ENCODE data around the gene E2F4. TPM values are rescaled to one million over a fixed set of nuclear protein-coding genes. Genes with fewer than 3 reads are reported as not detected.
A peak's percentile ranks its signal among the peaks of the same experiment; 100 is the strongest.

The E2F4 gene
- polyA plus RNA-seq, 3 donors = 25.5 to 72.6 (median 52.0) TPM

DNA sequence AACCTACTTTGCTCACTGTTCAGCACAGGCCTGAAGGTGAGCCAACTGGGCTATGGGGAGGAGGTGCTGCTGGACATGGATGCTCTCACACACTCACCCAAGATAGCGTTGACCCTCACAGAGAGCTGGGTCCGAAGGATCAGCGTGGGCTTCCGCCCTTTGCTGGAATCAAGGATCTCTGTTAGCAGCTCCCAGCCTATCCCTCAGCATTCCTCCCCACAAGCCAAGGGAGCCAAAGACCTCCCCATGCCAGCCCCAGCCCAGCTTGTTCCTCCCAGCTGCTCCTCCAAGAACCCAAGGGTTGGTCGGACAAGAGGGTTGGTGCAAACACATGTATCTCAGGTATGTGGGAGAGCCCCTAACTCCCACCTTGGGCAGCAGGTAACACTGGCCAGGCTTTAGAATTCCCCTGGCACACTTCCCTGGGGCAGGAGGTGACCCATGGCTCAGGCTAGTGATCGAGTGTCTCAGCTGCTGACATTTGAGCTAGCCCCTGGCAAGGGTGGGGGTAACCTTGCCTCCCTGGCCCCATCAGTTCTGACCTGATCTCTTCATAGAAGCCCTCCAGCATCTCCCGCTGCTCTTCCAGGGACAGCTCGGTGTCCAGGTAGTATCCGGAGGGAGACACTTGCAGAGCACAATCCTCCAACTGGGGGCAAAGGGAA lies 47.0 kb downstream of the E2F4 start:
- 89 to 95% (median 89%) methylated on average over 9 of the region's 9 CpGs for WGBS, 3 donors
- no peak overlapping the region for H3K27ac ChIP-seq (ENCODE audit: low read depth, low read length)

DNA sequence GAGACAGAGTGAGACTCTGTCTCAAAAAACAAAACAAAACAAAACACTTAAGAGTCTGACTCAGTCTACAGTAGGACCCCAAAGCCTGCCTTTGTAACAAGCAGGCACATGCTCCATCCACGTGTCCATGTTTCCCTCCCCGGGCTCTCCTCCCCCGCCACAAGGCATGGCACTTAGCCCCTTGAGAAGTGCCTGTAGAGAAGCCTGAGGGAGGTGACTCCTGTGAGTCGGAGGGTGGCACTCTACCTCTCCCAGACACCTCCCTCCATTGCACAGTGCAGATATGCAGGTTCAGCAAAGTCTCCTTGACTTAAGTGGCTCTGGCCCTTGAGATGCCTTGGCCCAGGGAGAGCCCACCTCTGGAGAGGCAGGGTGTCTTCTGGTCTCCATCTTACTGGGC lies 48.6 kb downstream of the E2F4 start:
- no peak overlapping the region for H3K27ac ChIP-seq (ENCODE audit: low read depth, low read length)
- 73 to 82% (median 75%) methylated on average over 4 of the region's 4 CpGs for WGBS, 3 donors

DNA sequence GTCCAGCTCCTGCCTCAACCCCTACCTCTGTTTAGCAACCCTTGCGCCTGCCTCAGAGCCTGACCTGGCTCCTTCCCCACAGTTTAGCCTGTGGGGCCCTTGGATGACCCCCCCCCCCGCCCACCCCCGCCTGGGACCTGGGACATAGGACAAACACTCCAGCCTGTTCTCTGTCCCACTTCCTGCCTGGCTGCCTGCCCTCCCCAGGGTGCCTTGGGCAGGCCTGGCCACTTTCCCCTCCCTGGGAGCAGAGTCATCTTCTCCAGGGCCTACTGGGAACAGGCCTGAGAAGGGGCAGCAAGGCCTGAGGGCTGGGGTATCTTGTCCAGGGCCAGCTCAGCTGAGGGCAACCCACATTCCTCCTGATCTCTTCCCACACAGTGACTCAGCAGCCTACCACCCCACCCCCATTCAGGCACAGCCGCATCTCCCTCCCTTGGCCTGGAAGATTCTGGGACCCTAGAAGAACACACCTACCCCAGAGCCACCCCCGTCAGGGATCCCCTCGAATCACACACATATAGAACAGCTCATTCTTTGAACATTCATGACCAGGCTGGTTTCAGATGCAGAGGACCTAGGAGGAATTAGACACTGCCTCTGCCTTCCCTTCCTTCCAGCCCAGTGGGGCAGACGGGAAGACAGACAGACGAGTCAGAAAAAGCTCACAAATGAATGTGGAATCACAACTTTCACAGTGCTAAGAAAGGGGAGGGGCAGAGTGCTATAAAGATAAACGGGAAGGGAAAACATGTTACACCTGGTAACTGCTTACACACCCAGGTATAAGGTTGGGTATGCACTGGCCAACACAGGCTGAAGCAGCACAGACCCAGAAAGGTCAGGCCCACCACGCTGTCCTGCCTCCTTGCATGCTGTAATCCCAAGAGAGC lies 49.3 kb downstream of the E2F4 start:
- WGBS, 3 donors = 46 to 59% (median 57%) methylated on average over 10 of the region's 10 CpGs

DNA sequence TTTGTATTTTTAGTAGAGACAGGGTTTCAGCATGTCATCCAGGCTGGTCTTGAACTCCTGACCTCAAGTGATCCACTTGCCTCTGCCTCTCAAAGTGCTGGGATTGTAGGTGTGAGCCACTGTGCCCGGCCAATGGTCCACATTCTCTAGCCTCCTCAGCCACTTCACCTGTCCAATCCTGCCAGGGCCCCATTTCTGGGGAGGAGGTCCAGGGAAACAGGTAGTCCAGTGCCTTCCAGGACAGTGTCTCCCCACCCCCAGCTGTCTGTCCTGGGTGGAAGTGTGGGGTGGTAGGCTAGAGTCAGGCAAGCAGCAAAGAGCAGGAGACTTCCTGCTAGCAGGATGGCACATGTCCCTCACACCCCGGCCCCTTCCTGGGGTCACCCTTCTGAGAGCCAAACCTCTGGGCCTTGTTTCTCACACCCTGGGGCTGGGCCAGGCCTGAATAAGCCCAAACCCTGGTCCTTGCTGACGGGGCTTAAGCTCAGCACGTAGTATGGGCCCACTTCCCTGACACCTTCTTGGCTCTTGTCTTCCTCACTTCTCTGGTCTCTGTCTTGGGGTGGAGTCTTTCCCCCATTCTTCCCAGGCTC lies 50.3 kb downstream of the E2F4 start:
- H3K27ac ChIP-seq (ENCODE audit: low read depth, low read length) = no peak overlapping the region
- 80 to 87% (median 87%) methylated on average over 4 of the region's 4 CpGs for WGBS, 3 donors

More for the DNA sequence above, 49.3 kb downstream of the E2F4 start:
- no peak overlapping the region for H3K27ac ChIP-seq (ENCODE audit: low read depth, low read length)

DNA sequence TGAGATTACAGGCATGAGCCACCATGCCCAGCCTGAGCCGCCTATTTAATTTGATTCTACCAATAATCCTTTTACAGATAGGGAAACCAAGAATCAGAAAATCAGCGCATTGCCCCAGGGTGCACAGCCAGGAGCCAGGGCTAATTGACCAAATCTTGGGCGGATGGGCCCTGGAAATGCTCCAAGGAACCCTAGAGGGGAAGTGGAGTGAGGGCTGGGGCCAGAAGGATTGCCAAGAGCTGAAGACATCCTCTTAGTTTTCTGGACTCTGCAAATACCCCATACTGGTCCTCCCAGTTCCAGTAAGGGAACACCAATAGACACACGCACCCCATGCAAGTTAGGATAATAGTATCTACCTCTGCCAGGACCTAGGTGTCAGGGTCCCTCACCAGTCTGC lies 51.5 kb downstream of the E2F4 start:
- peak overlapping the region; percentile 67 for H3K27ac ChIP-seq (ENCODE audit: low read depth, low read length)
- WGBS, 3 donors = 57 to 82% (median 59%) methylated on average over 4 of the region's 4 CpGs

DNA sequence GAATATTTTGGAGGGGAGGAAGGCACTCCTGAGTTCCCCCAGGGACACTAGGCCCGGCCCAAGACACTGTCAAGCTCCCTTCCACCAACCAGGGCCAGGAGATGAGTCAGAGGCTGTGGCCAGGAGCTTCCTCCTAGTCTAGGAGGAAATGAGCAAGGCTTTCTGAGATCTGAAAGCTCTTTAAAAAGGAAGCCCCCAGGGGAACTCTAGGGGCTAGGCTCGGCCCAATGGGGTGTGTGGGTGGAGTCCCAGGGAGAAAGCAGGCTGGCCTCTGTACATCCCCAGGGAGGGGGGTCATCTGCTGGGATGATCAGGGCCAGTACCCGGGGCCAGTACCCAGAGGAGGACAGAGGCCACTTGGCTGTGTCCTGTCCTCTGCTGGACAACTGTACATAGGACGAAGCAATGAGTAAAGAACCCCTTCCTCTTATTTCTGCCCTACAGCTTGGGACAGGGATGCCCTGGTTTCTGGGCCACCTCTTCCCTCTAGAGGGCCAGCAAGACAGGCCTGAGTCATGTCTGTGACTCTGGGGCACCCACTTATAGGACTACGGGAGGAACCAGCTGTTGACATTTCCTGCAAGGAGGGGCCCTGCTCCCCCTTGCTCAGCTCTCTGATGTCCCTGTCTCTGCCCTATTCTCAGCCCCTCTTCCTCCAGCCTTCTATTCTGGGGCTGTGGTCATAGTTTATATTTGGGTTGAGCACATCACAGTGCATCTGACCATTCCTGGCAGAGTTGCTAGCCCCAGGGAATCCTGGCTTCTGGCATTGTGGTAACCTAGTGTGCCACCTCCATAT lies 52.6 kb downstream of the E2F4 start:
- 11 to 59% (median 12%) methylated on average over 5 of the region's 5 CpGs for WGBS, 3 donors
- H3K27ac ChIP-seq (ENCODE audit: low read depth, low read length) = peak overlapping the region; percentile 67

DNA sequence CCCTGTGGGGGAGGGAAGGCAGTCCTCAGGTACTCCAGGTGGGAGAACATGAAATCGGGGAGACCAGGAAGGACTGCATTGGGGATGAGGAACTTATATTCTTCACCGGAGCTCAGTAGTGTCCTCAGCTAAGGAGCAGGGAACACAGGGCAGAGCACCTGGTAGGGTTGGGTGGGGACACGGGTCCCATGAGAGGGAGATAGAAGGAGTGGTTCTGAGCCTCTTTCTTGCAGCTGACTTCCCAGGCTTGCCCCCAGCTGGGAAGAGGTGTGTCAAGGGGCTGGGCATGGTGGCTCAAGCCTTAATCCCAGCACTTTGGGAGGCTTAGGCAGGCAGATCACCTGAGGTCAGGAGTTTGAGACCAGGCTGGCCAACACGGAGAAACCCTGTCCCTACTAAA lies 53.2 kb downstream of the E2F4 start:
- H3K27ac ChIP-seq (ENCODE audit: low read depth, low read length) = peak overlapping the region; percentile 61
- 53 to 78% (median 57%) methylated on average over 4 of the region's 4 CpGs for WGBS, 3 donors

DNA sequence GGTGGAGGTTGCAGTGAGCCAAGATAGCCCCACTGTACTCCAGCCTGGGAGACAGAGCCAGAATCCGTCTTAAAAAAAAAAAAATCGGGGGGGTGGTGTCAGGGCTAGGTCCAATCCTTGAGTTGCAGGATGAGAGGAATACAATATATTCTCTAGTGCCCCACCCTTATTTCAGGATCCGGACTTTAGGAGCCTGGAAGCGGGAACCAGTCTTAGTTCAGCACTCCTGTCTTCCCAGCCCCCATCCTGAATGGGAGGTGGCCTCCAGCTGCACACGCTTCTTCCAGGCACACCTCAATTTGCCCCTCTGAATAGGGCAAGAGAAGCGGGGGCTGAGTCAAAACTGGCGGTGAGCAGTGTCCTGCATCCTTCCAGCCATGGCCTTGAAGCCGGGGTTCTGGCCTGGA lies 53.7 kb downstream of the E2F4 start:
- no peak overlapping the region for H3K27ac ChIP-seq (ENCODE audit: low read depth, low read length)
- WGBS, 3 donors = 13 to 14% (median 14%) methylated on average over 8 of the region's 8 CpGs

DNA sequence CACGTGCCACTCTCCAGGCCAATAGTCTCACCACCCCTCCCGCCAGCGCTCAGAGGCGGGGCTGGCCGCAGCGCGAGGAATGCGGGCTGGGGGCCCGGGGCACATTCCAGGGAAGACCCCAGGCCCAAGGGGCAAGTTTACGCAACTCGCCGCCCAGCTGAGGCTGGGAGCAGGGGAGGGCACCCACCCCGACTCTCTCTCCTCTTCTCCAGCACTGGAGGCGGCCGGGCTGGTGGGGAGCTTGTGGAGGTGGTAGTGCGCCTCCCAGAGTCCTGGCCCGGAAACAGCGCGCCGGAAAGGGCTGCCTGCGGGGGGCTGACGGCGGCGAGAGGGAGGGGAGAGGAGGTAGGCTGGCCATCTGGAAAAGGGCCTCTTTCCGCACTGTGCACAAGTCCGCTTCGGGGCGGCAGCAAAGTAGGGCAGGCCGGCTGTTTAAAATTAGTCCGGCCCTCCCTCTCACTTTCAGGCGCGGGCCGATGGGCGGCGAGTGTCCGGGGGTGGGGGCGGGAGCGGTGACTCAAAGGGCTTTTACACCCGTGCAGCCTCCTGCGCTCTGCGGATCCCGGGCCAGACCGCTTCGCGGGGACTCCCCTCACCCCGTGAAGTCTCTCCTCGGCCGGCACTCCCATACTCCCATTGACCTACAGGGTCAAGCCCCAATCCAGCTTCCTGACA lies 54.3 kb downstream of the E2F4 start:
- H3K27ac ChIP-seq (ENCODE audit: low read depth, low read length) = no peak overlapping the region
- WGBS, 3 donors = 0 to 2% (median 1%) methylated on average over 42 to 48 of the region's 48 CpGs

DNA sequence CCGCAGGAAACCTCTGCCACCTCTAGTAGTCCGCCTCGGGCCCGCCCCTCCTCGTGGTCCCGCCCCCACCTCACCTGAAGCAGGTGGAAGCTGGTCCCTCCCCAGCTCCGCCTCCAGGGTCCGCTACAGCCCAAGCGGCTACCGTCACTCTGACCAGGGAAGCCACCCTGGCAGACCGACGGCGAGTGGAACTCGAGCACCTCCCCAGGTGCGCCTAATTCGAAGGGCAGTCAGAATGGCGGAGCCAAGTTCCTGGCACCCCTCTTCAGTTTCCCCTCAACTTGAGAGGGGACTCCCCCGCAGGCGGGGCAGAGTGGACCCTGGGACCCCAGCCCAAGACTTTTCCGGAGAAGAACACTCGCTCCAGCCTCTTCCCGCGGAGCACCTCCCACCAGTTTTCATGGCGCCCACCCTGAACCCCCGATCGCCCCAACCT lies 54.8 kb downstream of the E2F4 start:
- H3K27ac ChIP-seq (ENCODE audit: low read depth, low read length) = no peak overlapping the region
- WGBS, 3 donors = 0 to 1% (median 1%) methylated on average over 25 to 26 of the region's 26 CpGs

DNA sequence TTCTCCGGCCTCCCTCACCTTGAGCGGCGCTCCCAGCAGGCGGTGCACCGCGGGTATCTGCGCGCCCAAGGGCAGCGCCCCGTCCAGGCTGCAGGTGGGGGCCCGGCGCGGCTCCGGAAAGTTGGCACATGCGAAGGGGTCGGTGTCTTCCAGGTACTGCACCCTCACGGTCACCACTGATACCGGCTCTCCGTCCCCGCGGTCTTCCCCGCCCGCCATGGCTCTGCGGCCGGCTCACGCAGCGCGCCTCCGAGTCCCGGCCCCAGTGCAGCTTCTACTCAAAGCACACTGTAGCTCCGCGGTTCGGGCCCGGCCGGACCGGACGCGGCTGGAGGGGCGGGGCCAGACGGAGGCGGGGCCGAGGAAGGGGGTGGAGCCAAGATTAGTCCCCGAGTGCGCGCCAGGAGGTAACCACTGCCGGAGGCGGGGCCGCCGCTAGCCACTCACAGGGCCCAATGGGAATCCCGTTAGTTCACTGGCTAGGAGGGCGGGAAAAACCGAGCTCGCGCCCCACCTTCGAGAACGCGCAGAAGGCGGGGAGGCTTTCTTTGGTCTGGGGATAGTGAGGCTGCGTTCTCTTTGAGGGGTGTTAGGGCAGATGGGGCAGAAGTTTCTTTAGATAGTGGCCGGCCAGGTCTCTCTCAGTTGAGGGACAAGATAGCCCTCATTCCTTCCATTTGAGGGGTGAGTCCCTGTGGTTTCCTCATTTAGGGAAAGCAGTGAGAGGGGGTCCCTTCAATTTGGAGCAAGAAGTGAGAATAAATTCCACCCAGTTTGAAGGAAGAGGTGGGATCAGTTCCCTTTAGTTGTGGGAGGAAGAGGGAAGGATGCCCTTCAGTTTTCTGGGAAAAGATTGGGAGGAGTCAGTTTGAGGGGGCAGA lies 55.5 kb downstream of the E2F4 start, which contains the start of gene FHOD1:
FHOD1 (minus strand) TSS at position 290 of the 881 bp plus-strand sequence; CDS start at position 219, 71 bp downstream.
- WGBS, 3 donors = 0% methylated on average over 56 to 60 of the region's 60 CpGs

DNA sequence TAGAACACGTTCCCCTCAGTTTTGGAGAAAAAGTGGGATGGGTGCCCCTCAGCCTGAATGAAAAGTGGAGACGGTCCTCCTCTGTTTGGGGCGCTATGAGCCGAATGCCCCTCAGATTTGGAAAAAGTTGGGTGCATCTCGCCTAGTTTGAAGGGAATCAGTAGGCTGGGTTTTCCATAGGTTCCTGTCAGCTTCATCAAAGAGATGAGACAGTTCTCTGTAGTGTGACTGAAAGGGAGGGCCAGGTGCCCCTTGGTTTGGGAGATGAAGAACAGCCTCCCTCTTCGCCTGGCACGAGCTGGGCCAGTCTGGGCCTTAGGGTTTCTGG lies 56.1 kb downstream of the E2F4 start:
- 5 to 10% (median 6%) methylated on average over 7 of the region's 7 CpGs for WGBS, 3 donors
- no peak overlapping the region for H3K27ac ChIP-seq (ENCODE audit: low read depth, low read length)

More for the DNA sequence above, 55.5 kb downstream of the E2F4 start, which contains the start of gene FHOD1:
- H3K27ac ChIP-seq (ENCODE audit: low read depth, low read length) = no peak within 1 kb of the TSS

Other genes starting within 250 kb of the E2F4 start
- 1 to 10 TPM in 2 of 3 donors, under 1 TPM in 1; 0.22 to 2.2 (median 1.1) TPM for gene CES3, start 230.9 kb upstream of the E2F4 start, polyA plus RNA-seq
- 10 to 100 TPM in 2 of 3 donors, 1 to 10 TPM in 1; 9.8 to 14.5 (median 11.2) TPM for gene CES4A, start 203.6 kb upstream of the E2F4 start, polyA plus RNA-seq
- 10 to 100 TPM in 2 of 3 donors, 1 to 10 TPM in 1; 9.1 to 33.0 (median 17.5) TPM for gene CBFB, start 163.0 kb upstream of the E2F4 start, polyA plus RNA-seq
- gene PHAF1, start 82.2 kb upstream of the E2F4 start, polyA plus RNA-seq = 1 to 10 TPM; 4.6 to 6.8 (median 6.6) TPM
- gene B3GNT9, start 41.2 kb upstream of the E2F4 start, polyA plus RNA-seq = 1 to 10 TPM; 2.5 to 6.7 (median 5.0) TPM
- 10 to 100 TPM; 18.0 to 30.0 (median 20.6) TPM for gene TRADD, start 32.2 kb upstream of the E2F4 start, polyA plus RNA-seq
- gene FBXL8, start 32.2 kb upstream of the E2F4 start, polyA plus RNA-seq = 10 to 100 TPM; 10.3 to 36.7 (median 15.3) TPM
- 10 to 100 TPM; 30.3 to 62.2 (median 42.1) TPM for gene HSF4, start 27.4 kb upstream of the E2F4 start, polyA plus RNA-seq
- 10 to 100 TPM; 31.0 to 62.3 (median 34.3) TPM for gene NOL3, start 21.6 kb upstream of the E2F4 start, polyA plus RNA-seq
- 10 to 100 TPM; 13.0 to 32.0 (median 28.2) TPM for gene MATCAP1, start 8.2 kb upstream of the E2F4 start, polyA plus RNA-seq
- gene EXOC3L1, start 2.0 kb upstream of the E2F4 start, polyA plus RNA-seq = 10 to 100 TPM in 1 of 3 donors, 1 to 10 TPM in 2; 3.1 to 14.4 (median 9.4) TPM
- gene ELMO3, start 7.0 kb downstream of the E2F4 start, polyA plus RNA-seq = 10 to 100 TPM in 1 of 3 donors, 1 to 10 TPM in 2; 1.8 to 35.7 (median 4.5) TPM
- gene TMEM208, start 35.0 kb downstream of the E2F4 start, polyA plus RNA-seq = 10 to 100 TPM; 65.4 to 77.4 (median 75.5) TPM
- gene FHOD1, start 55.3 kb downstream of the E2F4 start, polyA plus RNA-seq = 10 to 100 TPM; 11.3 to 41.7 (median 33.4) TPM
- 1 to 10 TPM in 1 of 3 donors, under 1 TPM in 2; 0.26 to 1.6 (median 0.82) TPM for gene SLC9A5, start 56.8 kb downstream of the E2F4 start, polyA plus RNA-seq
- 10 to 100 TPM in 2 of 3 donors, 1 to 10 TPM in 1; 5.6 to 12.6 (median 11.6) TPM for gene PLEKHG4, start 87.4 kb downstream of the E2F4 start, polyA plus RNA-seq
- gene KCTD19, start 134.6 kb downstream of the E2F4 start, polyA plus RNA-seq = under 1 TPM in 2 of 3 donors, not detected in 1; 0.05 to 0.56 TPM
- gene LRRC36, start 134.7 kb downstream of the E2F4 start, polyA plus RNA-seq = 1 to 10 TPM in 1 of 3 donors, under 1 TPM in 2; 0.15 to 1.1 (median 0.82) TPM
- 10 to 100 TPM; 11.1 to 33.7 (median 16.8) TPM for gene TPPP3, start 201.3 kb downstream of the E2F4 start, polyA plus RNA-seq
- gene ZDHHC1, start 224.3 kb downstream of the E2F4 start, polyA plus RNA-seq = 1 to 10 TPM; 6.8 to 8.9 (median 7.8) TPM
- 1 to 10 TPM; 1.3 to 5.4 (median 2.4) TPM for gene HSD11B2, start 239.0 kb downstream of the E2F4 start, polyA plus RNA-seq